ENCODE results near the gene SUFU.
"Not testable (repeated sequence)": the region's sequence is repeated elsewhere in the genome, so short reads cannot be mapped to it uniquely, and the experiment has no call there.

SUFU gene

DNA sequence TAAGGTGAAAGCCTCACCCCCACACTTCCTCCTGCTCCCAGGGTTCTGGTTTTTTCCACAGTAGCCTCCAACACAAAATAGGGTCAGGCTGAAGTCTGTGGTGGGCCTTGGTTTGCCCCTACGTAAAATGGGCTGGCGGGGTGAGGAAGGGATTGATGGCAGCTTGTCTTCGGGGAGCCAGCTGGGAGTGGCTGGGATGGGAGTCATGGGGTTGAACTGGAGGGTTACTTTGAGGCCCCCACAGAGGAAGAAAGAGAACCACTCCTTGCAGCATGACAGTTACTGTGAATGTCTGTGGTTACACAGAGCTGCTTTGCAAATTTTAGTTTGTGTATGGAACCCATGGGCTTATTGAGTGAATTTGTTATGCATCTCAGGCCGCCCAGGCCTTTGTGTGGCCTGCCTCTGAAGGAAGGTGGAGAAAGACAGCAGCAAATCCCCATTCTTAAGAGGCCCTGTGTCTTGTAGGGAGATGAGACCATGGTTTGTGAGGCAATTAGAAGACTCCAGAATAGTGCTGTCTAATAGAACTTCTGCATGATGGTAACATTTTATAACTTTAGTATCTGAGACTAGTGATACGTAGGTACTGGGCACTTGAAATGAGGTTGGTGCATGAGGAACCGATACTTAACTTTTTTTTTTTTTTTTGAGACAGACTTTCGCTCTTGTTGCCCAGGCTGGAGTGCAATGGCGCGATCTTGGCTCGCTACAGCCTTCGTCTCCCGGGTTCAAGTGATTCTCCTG is 148.6 kb downstream of the SUFU start:
- no peak for DNase-seq (ENCODE audit: low read depth in 2 of 2)

DNA sequence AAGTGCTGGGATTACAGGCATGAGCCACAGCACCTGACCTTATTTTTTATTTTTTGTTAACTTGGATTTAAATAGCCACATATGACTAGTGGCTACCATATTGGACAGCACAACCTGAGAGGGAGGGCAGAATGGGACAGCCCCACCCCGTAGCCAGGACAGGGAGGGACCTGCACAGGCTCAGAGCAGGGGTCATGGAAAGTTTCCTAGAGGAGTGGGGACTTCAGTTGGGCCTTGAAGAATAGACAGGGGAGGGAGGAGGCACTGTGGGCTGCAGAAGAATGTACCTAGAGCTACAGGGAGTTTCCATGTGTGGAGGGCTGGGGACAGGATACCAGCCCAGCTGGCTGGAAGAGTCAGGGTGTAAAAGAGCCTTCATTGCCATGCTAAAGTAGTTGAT is 149.3 kb downstream of the SUFU start:
- no peak for DNase-seq (ENCODE audit: low read depth in 2 of 2)

DNA sequence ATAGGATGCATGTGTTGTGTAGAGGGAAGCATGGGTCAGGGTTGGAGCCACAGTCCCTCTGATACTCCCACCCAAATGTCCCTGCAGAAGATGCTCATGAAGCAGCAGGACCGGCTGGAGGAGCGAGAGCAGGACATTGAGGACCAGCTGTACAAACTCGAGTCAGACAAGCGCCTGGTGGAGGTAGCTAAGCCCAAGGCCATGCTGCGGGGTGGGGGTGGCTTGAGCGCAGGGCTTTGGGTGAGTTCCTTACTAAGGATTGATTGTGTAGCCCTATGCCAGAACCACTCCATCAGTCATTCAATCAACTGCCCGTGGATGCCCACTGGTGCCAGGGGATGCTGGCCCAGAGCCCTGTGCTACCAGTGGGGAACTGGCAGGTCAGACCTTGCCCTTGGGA is 150.8 kb downstream of the SUFU start:
- DNase-seq (ENCODE audit: low read depth in 2 of 2): no peak

DNA sequence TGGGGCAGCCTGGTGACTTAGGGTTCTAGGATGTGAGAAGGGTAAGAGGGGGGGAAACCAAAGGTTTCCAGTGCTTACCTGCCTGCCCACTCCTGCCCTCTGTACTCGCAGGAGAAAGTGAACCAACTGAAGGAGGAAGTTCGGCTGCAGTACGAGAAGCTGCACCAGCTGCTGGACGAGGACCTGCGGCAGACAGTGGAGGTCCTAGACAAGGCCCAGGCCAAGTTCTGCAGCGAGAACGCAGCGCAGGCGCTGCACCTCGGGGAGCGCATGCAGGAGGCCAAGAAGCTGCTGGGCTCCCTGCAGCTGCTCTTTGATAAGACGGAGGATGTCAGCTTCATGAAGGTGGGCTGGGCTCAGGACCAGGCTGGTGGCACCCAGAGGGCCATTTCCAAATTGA is 151.2 kb downstream of the SUFU start:
- no peak for DNase-seq (ENCODE audit: low read depth in 2 of 2)

DNA sequence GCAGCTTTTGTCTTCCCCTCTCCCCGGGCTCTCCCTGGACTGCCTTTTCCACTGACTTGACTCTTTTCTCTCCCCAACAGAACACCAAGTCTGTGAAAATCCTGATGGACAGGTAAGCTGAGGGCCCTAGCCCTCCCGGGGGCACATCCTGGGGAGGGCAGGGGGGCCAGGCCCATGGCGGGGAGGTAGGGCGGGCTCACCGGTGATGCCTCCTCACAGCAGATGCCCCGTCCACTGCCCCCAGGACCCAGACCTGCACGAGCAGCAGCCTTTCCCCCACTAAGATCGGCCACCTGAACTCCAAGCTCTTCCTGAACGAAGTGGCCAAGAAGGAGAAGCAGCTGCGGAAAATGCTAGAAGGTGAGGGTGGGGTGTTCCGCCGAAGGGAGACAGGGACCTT is 152.3 kb downstream of the SUFU start:
- no peak for DNase-seq (ENCODE audit: low read depth in 2 of 2)

DNA sequence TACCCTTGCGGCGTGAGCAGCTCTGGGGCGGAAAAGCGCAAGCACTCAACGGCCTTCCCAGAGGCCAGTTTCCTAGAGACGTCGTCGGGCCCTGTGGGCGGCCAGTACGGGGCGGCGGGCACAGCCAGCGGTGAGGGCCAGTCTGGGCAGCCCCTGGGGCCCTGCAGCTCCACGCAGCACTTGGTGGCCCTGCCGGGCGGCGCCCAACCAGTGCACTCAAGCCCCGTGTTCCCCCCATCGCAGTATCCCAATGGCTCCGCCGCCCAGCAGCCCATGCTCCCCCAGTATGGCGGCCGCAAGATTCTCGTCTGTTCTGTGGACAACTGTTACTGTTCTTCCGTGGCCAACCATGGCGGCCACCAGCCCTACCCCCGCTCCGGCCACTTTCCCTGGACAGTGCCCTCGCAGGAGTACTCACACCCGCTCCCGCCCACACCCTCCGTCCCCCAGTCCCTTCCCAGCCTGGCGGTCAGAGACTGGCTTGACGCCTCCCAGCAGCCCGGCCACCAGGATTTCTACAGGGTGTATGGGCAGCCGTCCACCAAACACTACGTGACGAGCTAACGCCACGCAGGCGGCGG is 153.1 kb downstream of the SUFU start:
- DNase-seq (ENCODE audit: low read depth in 2 of 2): no peak

DNA sequence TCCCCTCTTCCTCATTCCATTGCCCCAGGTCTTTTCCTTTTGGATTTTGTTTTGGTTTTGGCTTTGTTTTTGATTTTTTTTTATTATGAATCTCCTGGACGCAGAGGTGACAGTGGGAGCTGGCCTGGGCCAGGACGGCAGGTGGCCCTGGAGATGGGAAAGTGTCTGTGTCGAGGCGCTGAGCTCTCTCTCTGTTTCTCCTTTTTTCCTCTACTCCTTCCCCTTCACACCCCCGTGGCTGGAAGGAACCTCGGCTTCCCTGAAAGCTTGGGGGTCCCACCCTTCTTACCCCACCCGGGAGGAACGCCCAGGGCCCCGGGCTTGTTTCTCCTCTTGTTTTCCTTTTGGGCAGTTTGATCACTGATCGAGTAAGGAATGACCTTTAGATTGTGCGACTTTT is 153.7 kb downstream of the SUFU start:
- DNase-seq (ENCODE audit: low read depth in 2 of 2): no peak

DNA sequence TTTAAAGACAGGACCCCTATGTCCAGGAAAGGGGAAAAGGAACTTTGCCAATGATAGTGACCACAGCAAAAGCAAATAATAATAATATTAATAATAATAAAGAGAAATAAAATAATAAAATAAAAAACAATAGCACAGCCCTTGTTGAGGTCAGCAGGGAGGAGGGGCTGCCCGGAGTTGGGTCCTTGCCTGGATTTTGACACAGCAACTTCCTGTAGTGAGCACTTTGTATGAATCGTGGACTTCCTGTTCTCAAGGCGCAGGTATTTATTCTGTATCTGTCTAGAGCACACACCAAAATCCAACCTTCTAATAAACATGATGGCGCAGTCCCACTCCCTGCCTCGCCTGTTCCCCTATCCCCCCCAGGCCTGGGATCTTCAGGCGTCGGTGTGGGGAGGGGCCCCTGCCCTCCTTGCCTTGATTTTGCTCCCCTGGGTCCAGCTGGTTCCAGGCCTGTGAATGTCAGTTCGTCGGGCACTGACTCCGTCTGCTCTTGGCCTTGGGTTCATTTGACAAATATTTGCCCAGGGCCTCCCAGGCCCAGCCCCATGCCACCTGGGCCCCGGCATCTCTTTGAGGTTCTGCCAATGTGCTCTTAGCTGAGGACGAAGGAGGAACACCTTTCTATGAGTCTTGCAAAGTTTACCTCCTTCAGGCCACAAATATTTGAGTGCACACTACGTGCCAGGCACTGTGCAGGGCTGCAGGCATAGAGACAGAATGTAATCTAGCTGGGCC is 154.4 kb downstream of the SUFU start:
- no peak for DNase-seq (ENCODE audit: low read depth in 2 of 2)

DNA sequence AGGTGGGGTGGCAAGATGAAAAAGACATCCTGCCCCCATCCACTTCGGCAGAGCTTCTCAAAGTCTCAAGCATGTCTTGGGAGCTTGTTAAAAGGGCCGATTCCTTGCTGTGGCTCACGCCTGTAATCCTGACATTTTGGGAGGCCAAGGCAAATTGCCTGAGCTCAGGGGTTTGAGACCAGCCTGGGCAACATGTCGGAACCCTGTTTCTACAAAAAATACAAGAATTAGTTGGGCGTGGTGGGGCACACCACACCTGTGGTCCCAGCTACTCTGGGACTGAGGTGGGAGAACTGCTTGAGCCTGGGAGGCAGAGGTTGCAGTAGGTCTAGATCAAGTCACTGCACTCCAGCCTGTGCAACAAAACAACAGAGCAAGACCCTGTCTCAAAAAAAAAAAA is 155.0 kb downstream of the SUFU start:
- no peak for DNase-seq (ENCODE audit: low read depth in 2 of 2)

DNA sequence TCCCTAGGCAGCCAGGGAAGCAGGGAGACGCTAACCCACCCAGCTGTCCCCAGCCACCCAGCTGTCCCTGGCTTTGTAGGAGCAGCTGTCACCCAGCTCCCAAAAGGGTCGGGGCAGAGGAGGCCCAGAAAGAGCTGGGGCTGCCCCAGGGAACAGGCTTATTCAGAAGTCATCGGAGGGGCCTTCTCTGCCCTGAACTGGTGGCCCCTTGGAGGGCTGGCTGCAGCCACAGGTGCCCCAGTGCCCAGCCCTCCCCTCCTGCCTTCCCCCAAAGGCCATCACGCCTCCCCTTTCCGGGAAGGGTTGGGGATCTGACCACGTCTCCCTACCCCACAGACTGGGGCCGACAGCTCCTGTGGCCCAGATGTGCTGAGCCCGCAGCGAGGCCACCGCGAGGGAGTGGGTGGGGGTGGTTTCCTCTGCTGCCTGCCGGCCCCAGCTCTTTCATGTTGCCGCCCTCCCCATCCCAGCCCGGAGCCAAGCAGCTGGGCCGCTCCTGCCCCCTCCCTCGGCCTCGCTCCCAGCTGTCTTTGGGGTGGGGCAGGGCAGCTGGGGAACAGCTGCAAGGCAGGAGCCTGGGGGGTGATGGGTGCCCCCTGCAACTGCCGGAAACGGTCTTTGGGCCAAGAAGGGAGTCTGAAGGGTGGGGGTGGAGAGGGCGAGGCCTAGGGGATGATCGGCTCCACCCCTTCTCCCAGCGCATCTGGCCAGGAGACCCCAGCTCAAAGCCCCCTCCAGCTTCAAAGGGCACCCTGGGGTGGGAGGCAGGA is 157.3 kb downstream of the SUFU start:
- peak; percentile 27 to 40 for DNase-seq (ENCODE audit: low read depth in 2 of 2)

DNA sequence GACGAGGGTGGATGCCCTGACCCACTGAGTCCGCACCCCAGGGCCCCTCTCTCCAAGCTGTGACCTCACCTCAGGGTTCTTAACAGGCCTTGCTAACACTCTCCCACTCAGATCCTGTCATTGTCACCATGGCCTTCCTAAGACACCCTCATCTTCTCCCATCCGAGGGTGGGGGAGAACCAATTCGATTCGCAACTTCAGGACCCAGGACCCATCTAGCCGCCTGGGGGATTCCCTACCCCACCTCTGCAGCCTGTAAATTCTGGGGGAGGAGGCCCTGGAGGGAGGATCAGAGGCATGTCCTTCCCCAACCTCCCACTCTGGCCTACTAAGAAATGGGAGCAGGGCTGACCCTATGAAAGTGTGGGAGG is 157.9 kb downstream of the SUFU start:
- no peak for DNase-seq (ENCODE audit: low read depth in 2 of 2)

DNA sequence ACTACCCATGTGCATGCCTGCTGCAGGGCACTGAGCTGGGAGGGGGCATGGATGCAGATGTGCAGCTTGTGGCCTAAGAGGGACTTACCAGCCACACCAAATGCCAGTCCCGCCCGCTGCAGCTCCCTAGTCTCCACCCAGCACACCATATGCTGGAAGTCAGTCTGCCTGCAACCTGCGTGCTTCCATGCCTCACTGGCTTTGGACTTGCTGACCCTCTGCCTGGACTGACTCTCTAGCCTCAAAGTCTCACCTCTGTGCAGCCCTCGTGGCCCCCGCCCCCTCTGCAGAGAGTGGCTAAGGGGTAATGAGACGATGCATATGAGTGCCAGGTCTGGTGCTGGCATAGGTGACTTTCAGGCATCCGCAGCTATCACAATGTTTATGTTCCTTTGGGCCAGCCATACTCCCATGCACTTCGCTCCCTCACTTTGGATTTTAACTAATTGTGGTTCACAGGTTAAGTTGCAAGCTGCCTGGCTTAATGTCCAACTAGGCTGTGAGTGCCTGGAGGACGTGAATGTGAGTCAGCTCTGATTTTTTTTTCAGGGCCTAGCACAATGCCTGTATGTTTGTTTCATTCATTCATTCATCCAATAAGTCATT is 162.2 kb downstream of the SUFU start:
- DNase-seq (ENCODE audit: low read depth in 2 of 2): no peak

DNA sequence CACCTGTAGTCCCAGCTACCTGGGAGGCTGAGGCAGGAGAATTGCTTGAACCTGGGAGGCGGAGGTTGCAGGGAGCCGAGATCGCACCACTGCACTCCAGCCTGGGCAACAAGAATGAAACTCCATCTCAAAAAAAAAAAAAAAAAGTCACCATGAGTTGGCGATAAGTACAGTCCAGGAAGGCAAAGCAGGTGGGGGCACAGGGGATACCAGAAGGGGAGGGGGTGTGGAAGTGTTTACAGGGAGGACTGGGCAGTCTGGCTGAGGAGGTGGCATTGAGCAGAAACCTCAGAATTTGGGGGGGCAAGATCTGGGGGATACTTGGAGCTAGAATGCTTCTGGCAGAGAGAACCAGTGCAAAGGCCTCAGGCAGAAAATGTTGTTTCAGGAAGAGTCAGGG is 163.6 kb downstream of the SUFU start:
- DNase-seq (ENCODE audit: low read depth in 2 of 2): not testable (repeated sequence)

DNA sequence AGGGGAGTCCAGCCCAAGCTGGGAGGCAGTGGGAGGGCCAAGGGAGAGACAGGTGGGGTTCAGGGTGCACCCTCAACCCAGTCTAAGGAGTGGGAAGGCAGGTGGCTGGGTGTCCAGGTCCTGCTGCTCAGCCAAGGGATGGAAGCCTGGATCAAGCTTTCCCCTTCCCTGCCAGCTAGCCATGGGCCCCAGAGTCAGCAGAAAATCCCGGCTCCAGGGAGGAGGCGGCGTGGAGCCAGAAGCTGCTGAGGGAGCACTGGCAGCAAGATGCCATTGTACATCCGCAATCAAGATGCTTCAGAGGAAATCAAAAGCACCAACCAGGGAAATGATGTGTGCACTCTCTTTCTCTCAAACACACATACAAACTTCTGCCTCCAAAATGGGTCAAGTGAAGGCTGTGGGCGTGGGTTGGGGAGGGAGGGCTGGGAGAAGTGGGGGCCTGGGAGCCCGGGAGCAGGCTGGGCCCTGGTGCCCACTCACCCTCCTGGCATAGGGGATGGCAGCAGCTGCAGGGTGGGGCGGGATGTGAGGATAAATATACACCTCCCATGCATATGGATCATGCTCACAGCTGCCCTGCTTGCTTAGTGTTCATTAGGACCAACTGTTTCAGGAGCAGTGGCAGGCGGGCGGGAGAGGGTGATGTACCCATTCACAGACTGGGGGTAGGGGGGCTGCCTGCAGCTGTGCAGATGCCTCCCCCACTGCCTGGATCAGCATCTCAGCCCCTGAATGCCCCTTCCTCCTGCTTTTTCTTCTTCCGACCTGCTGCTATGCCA is 164.7 kb downstream of the SUFU start:
- no peak for DNase-seq (ENCODE audit: low read depth in 2 of 2)

DNA sequence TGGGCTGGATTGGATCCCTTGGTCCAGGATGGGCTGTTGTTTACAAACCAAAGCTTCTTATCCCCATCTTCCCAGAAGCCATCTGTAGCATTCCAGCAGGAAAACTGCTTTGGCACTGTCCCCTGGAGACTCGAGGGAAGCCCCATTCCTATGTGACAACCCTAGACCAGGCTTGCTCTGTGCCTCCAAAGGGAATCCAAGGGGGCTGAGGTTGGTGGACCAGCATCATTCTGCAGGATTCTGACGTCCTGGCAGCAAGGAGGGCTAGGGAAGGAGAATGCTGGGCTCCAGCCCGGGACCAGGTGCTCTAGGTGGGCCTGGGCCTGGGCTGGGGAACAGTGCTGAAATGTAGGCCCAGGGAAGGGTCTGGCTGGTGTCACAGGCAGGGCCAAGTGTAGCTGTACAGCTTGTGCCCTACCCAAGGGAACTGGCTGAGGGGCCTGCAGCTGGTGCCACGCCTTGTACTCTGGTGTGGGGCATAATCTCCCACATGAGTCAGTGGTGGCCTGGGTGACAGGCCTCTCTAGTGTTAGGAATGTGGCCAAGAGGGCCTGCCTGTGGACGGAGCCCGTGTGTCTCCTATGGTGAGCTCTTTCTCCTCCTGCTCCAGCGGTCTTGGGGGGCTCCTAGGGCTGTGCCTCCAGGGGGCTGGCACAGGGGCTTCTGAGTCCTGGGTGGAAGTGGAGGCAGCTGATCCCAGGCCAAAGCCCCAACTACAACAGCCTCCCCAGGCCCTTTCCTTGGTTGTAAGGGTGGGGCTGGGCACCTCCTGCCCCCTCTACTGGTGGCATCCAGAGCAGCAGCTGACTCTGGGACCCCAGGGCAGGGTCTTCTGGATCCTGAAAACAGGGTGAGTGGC is 165.7 kb downstream of the SUFU start:
- no peak for DNase-seq (ENCODE audit: low read depth in 2 of 2)

DNA sequence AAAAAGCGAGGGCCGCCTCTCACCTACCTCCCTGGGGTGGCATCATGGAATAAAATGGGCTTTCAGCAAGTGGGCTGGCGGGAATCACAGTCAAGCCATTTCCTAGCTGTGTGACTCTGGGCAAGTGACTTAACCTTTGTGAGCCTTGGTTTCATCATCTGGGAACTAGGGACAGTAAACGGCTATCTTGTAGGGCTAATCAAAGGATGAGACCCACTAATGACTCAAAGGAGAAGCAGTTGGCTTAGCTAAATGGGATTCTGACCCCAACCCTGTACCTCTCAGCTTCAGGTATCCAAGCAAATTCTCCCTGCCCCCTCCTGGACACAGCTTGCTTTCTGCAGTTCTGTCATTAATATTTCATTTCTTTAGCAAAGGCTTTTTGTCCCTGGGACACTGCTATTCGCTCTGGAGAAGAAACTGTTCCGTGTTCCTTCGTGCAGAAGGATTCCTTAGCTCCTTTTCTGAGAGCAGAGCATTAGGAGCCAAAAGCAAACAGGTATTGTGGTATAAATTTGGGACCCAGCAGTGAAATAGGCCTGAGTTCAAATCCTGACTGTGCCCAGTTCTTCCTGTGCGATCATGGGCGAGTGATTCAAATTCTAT is 166.4 kb downstream of the SUFU start:
- no peak for DNase-seq (ENCODE audit: low read depth in 2 of 2)

DNA sequence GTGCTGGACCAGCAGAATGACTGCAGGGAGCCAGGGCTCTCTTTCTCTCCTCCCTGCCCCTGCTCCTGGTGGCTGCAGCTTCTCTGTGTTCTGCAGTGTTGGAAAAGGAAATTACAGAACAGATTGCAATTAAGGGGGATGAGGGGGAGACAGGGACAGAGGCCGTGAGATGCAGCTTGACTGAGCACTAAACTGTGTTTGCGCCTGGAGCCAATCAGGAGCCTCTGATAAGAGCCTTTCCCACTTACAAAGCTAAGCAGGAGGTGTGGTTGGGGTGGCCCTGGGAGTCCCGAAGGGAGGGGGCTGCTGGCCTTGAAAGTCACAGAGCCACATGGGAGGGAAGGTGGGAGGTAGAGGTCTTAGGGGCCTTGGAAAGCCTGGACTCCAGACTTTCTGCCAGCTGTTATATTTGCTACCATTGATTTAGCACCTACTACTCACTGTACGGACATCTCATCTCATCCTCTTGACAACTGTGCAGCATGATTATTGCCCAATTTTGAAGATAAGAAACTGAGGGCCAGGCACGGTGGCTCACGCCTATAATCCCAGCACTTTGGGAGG is 167.2 kb downstream of the SUFU start:
- no peak for DNase-seq (ENCODE audit: low read depth in 2 of 2)

DNA sequence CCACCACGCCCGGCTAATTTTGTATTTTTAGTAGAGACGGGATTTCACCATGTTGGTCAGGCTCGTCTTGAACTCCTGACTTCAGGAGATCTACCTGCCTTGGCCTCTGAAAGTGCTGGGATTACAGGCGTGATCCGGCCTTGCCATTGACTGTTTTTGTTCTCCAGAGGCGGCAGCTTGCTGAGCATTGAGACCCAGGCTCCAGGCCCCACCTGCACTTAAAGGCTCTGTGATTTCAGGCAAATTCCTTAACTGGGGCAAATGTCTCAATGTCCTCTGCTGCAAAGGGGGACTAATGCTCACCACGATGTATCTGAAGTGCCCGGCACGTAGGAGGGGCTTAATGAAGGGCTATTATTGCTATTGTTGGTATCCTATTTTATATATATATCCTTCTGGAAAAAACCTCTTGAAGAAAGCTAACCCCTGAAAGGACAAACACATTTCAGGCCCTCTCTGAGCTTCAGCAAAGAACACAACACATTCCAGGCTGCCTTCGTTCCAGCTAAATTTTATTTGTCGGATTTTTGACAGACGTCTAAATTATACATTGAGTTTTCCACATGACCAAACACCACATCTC is 169.6 kb downstream of the SUFU start:
- DNase-seq (ENCODE audit: low read depth in 2 of 2): no peak

Measured in fibroblast of skin of left quadriceps (primary cell).